ENCODE measurements around the gene NDUFAF5. TPM values are rescaled to one million over a fixed set of nuclear protein-coding genes. Genes with fewer than 3 reads are reported as not detected.

NDUFAF5 gene
- total RNA-seq, 1 experiment from 2014 or later = 40.2 TPM

GRCh38 chr20:13810446-13810845 is 25.6 kb downstream of the NDUFAF5 start:
- Histone ChIP-seq H3K9me3 (ENCODE audit: control insufficient read depth, low read depth, low read length) (no peaks in the 10 kb centered on the region), H2AFZ (ENCODE audit: low read length) (no peak overlapping the region), H3K4me1 (ENCODE audit: insufficient read depth, low read length) (no peaks in the 10 kb centered on the region), H2BK120ac (ENCODE audit: low read depth, low read length, poor library complexity, severe bottlenecking) (no peak overlapping the region), H4K5ac (ENCODE audit: insufficient read length, low read depth, low read length) (no peak overlapping the region), H3K18ac (ENCODE audit: insufficient read length, low read depth, low read length) (no peak overlapping the region), H3K27me3 (ENCODE audit: insufficient read depth, low read length) (no peaks in the 10 kb centered on the region), H2AK5ac (ENCODE audit: insufficient read length, low read length) (no peak overlapping the region), H3K79me2 (ENCODE audit: insufficient read depth, low read length) (no peaks in the 10 kb centered on the region), H3K56ac (ENCODE audit: insufficient read length, low read depth, low read length) (no peak overlapping the region), H3K23ac (ENCODE audit: insufficient read length, low read depth, low read length) (no peak overlapping the region), H4K20me1 (ENCODE audit: control insufficient read depth, insufficient read depth, insufficient read length) (no peaks in the 10 kb centered on the region), H2BK5ac (ENCODE audit: insufficient read length, low read length) (no peak overlapping the region), H3K14ac (ENCODE audit: insufficient read depth, low read length) (no peak overlapping the region), H2BK15ac (ENCODE audit: low read depth, low read length) (no peak overlapping the region), H3K27ac (ENCODE audit: insufficient read length, low read depth, low read length) (no peak overlapping the region), H3K4me2 (ENCODE audit: insufficient read depth, insufficient read length, low read length) (no peak overlapping the region), H2BK20ac (ENCODE audit: low read depth, low read length, poor library complexity, severe bottlenecking) (no peak overlapping the region), H2BK12ac (ENCODE audit: insufficient read length, low read depth, low read length) (no peak overlapping the region), H4K8ac (replicated peaks; ENCODE audit: insufficient read length, low read depth, low read length) (no peak overlapping the region), H3K23me2 (ENCODE audit: insufficient read length, low read depth, low read length, poor library complexity, severe bottlenecking) (no peaks in the 10 kb centered on the region), H3T11ph (ENCODE audit: low read length) (no peak overlapping the region), H3K9ac (ENCODE audit: extremely low read depth, insufficient read length, low read length) (no peak overlapping the region), H3K4ac (ENCODE audit: low read depth, low read length) (no peak overlapping the region), H4K91ac (ENCODE audit: insufficient read length, low read depth, low read length) (no peak overlapping the region), H3K79me1 (ENCODE audit: insufficient read depth, low read depth, low read length, poor library complexity, severe bottlenecking) (no peaks in the 10 kb centered on the region)
- no peak overlapping the region for H3K27ac Mint-ChIP-seq
- H3K9me3 Mint-ChIP-seq = no peaks in the 10 kb centered on the region
- H3K4me3 Mint-ChIP-seq = no peak overlapping the region
- H3K36me3 Mint-ChIP-seq (ENCODE audit: insufficient read depth in 1 of 3, low read depth in 3 of 3) = peaks cover 0 to 24% (median 20%) of the 10 kb centered on the region in 3 experiments; a peak in 5 of 7 replicates
- TF ChIP-seq CTCF (conservative IDR thresholded peaks at IDR 0.05) = no peak
- H3K27me3 Mint-ChIP-seq (ENCODE audit: low read depth) = no peaks in the 10 kb centered on the region
- no peak for DNase-seq
- H3K4me1 Mint-ChIP-seq = no peaks in the 10 kb centered on the region

Measured in H9 (cell line).